Mesendoderm (in vitro differentiated cells): ENCODE data around the gene ATP8B2. TPM values are rescaled to one million over a fixed set of nuclear protein-coding genes. Genes with fewer than 3 reads are reported as not detected.
A peak's percentile ranks its signal among the peaks of the same experiment; 100 is the strongest.
"Not testable (repeated sequence)": the region's sequence is repeated elsewhere in the genome, so short reads cannot be mapped to it uniquely, and the experiment has no call there.

Source experiments
- DNase-seq: peaks from one replicate; pipeline ENCODE4 v3.0.0; 2013
- H2AK5ac ChIP-seq: 2 replicates; pipeline ENCODE4 v1.6.1; 2013; ENCODE audit warnings: low read length, inconsistent platforms
- H2BK120ac ChIP-seq: 2 replicates; pipeline ENCODE4 v1.6.1; 2013; ENCODE audit warnings: low read depth, mild to moderate bottlenecking, low read length, moderate library complexity, mixed read lengths
- H2BK15ac ChIP-seq: replicated peaks from 2 replicates; pipeline ENCODE4 v1.6.1; 2013; ENCODE audit warnings: low read depth, mild to moderate bottlenecking, moderate library complexity
- H2BK5ac ChIP-seq: 2 replicates; pipeline ENCODE4 v1.6.1; 2013; ENCODE audit warnings: low read length, inconsistent platforms
- H3K18ac ChIP-seq: 2 replicates; pipeline ENCODE4 v1.6.1; 2013; ENCODE audit warnings: mild to moderate bottlenecking, low read length, mixed read lengths
- H3K23ac ChIP-seq: one replicate; pipeline ENCODE4 v1.6.1; 2013; ENCODE audit warnings: low read length
- H3K27ac ChIP-seq: 2 replicates; pipeline ENCODE4 v1.5.1; 2013; ENCODE audit warnings: low read depth, mild to moderate bottlenecking, inconsistent platforms, low read length, moderate library complexity
- H3K27me3 ChIP-seq: 2 replicates; pipeline ENCODE4 v1.6.1; 2013; ENCODE audit warnings: low read length, control low read depth, mild to moderate bottlenecking, inconsistent platforms; ENCODE audit not compliant: insufficient read depth, poor library complexity
- H3K36me3 ChIP-seq: 2 replicates; pipeline ENCODE4 v1.6.1; 2013; ENCODE audit warnings: low read length, inconsistent platforms; ENCODE audit not compliant: control insufficient read depth, insufficient read depth
- H3K4ac ChIP-seq: one replicate; pipeline ENCODE4 v1.6.1; 2013; ENCODE audit warnings: low read depth, mild to moderate bottlenecking, low read length, moderate library complexity
- H3K4me1 ChIP-seq: 2 replicates; pipeline ENCODE4 v1.6.1; 2013; ENCODE audit warnings: low read depth, low read length, inconsistent platforms; ENCODE audit not compliant: control insufficient read depth
- H3K4me2 ChIP-seq: 2 replicates; pipeline ENCODE4 v1.6.1; 2013; ENCODE audit warnings: low read length
- H3K4me3 ChIP-seq: 2 replicates; pipeline ENCODE4 v1.5.1; 2013; ENCODE audit warnings: mild to moderate bottlenecking, low read length
- H3K56ac ChIP-seq: one replicate; pipeline ENCODE4 v1.6.1; 2013; ENCODE audit warnings: low read length
- H3K79me1 ChIP-seq: 2 replicates; pipeline ENCODE4 v1.6.1; 2013; ENCODE audit warnings: low read length, inconsistent platforms
- H3K79me2 ChIP-seq: 2 replicates; pipeline ENCODE4 v1.6.1; 2013; ENCODE audit warnings: mild to moderate bottlenecking, low read length; ENCODE audit not compliant: control insufficient read depth, insufficient read depth
- H3K9ac ChIP-seq: 2 replicates; pipeline ENCODE4 v1.6.1; 2013; ENCODE audit warnings: low read length, inconsistent platforms
- H4K5ac ChIP-seq: one replicate; pipeline ENCODE4 v1.6.1; 2013; ENCODE audit warnings: low read length
- H4K8ac ChIP-seq: one replicate; pipeline ENCODE4 v1.6.1; 2013; ENCODE audit warnings: low read depth, mild to moderate bottlenecking, control low read depth, low read length, moderate library complexity
- WGBS: extraction: QIAGEN DNeasy Blood & Tissue Kit; methylation state at CpG from one replicate; pipeline ENCODE4 v1.1.7; 2013; ENCODE audit warnings: low lambda C conversion rate, missing lambda C conversion rate; ENCODE audit not compliant: insufficient coverage; ENCODE audit errors: extremely low coverage; 5-methylcytosine and 5-hydroxymethylcytosine counted together
- polyA plus RNA-seq, 2 experiments: library from polyadenylated mRNA; stranded (reverse); fragments of 200-250 nt; gene quantifications; one replicate each; pipeline ENCODE4 v1.2.3, GENCODE V29; 2013

Gene ATP8B2, protein sequence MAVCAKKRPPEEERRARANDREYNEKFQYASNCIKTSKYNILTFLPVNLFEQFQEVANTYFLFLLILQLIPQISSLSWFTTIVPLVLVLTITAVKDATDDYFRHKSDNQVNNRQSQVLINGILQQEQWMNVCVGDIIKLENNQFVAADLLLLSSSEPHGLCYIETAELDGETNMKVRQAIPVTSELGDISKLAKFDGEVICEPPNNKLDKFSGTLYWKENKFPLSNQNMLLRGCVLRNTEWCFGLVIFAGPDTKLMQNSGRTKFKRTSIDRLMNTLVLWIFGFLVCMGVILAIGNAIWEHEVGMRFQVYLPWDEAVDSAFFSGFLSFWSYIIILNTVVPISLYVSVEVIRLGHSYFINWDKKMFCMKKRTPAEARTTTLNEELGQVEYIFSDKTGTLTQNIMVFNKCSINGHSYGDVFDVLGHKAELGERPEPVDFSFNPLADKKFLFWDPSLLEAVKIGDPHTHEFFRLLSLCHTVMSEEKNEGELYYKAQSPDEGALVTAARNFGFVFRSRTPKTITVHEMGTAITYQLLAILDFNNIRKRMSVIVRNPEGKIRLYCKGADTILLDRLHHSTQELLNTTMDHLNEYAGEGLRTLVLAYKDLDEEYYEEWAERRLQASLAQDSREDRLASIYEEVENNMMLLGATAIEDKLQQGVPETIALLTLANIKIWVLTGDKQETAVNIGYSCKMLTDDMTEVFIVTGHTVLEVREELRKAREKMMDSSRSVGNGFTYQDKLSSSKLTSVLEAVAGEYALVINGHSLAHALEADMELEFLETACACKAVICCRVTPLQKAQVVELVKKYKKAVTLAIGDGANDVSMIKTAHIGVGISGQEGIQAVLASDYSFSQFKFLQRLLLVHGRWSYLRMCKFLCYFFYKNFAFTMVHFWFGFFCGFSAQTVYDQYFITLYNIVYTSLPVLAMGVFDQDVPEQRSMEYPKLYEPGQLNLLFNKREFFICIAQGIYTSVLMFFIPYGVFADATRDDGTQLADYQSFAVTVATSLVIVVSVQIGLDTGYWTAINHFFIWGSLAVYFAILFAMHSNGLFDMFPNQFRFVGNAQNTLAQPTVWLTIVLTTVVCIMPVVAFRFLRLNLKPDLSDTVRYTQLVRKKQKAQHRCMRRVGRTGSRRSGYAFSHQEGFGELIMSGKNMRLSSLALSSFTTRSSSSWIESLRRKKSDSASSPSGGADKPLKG
- polyA plus RNA-seq (2013, experiment 1 of 2): 22.7 TPM
- polyA plus RNA-seq (2013, experiment 2 of 2): 23.2 TPM

DNA sequence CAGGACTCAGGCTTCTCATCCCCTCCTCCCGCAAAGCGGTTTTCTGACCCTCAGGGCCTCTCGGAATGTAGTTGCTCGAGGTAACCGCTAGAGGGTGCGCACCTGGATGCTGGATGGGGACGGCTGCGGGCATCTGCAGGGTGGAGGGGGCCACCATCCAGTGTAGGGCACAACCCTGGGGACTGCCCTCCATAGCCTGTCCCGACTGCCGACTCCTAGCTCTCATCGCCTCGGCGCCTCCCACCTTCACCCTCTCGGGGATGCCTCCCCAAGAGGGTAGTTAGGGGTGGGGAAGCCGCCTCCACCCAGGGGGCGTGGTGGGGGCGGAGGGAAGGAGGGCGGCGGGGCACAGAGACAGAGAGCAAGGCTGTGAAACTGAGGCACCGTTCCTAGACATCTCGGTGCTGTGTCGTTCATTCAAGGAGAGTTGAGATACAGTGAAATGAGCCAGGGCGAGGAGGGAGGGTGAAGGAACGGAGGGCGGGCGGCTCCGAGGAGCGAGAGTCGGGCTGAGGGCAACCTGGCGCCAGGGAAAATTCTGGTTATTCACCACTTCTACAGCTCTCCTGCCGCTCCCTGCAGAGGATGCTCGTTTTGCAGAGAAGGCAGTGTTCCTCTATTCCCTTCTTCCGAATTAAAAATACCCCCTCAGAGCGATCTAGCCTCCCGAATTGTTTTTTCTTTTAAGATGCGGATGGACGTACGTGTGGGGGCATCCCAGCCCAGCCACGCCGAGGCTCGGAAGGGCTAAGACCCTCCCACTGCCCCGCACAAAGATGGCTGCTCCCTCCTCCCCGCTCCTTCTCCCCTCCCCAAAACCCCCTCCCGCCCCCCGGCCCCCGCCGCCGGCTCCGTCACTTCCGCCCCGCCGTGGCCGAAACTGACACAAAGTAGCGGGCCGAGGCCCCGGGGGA lies at the start of gene ATP8B2:
TSS of gene ATP8B2 (plus strand) at position 857 of the 914 bp plus-strand sequence. CDS start 2,617 bp downstream, outside the sequence.
- Histone ChIP-seq H3K27ac (peak within 1 kb of the TSS; percentile 20), H3K36me3 (no peaks in the 10 kb centered on the region), H3K4me1 (peaks cover 16% of the 10 kb centered on the region), H3K79me2 (peaks cover 3% of the 10 kb centered on the region), H2BK15ac (no peak within 1 kb of the TSS), H2AK5ac (no peak within 1 kb of the TSS), H4K8ac (no peak within 1 kb of the TSS), H3K4me3 (peak within 1 kb of the TSS; percentile 79), H3K4ac (no peak within 1 kb of the TSS), H3K27me3 (no peaks in the 10 kb centered on the region), H3K23ac (no peak within 1 kb of the TSS), H2BK5ac (no peak within 1 kb of the TSS), H3K18ac (peak within 1 kb of the TSS; percentile 55), H3K9ac (peak within 1 kb of the TSS; percentile 89), H3K79me1 (peaks cover 8% of the 10 kb centered on the region), H4K5ac (no peak within 1 kb of the TSS), H2BK120ac (no peak within 1 kb of the TSS), H3K56ac (peak within 1 kb of the TSS; percentile 94), H3K4me2 (peak within 1 kb of the TSS; percentile 99)
- no CpG with 5 or more reads among the region's 56 CpGs for WGBS
- peak; percentile 91 for DNase-seq

DNA sequence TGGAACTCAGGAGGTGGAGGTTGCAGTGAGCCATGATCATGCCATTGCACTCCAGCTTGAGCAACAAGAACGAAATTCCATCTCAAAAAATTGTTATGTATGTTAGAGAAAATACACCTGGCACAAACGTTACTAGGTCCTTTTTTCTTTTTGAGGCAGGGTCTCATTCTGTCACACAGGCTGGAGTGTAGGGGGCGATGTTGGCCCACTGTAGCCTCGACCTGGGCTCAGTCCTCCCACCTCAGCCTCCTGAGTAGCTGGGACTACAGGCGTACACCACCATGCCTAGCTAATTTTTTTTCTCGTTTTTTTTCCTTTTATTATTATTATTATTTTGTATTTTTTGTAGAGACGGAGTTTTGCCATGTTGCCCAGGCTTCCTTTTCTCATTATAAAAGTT lies 48.5 kb upstream of the ATP8B2 start:
- no peak overlapping the region for H2BK15ac ChIP-seq
- H3K79me2 ChIP-seq: peaks cover 7% of the 10 kb centered on the region
- H2BK120ac ChIP-seq: no peak overlapping the region
- no peak overlapping the region for H3K4me2 ChIP-seq
- no peak overlapping the region for H3K4me3 ChIP-seq
- no peak overlapping the region for H3K4ac ChIP-seq
- H3K27ac ChIP-seq: no peak overlapping the region
- H4K5ac ChIP-seq: no peak overlapping the region
- H4K8ac ChIP-seq: no peak overlapping the region
- H3K27me3 ChIP-seq: no peaks in the 10 kb centered on the region
- no peaks in the 10 kb centered on the region for H3K4me1 ChIP-seq
- WGBS: no CpG with 5 or more reads among the region's 7 CpGs
- no peak overlapping the region for H3K56ac ChIP-seq
- H3K79me1 ChIP-seq: peaks cover 7% of the 10 kb centered on the region
- peaks cover 3% of the 10 kb centered on the region for H3K36me3 ChIP-seq
- DNase-seq: peak; percentile 34
- H3K23ac ChIP-seq: no peak overlapping the region
- no peak overlapping the region for H2BK5ac ChIP-seq
- no peak overlapping the region for H3K18ac ChIP-seq
- no peak overlapping the region for H3K9ac ChIP-seq
- no peak overlapping the region for H2AK5ac ChIP-seq

DNA sequence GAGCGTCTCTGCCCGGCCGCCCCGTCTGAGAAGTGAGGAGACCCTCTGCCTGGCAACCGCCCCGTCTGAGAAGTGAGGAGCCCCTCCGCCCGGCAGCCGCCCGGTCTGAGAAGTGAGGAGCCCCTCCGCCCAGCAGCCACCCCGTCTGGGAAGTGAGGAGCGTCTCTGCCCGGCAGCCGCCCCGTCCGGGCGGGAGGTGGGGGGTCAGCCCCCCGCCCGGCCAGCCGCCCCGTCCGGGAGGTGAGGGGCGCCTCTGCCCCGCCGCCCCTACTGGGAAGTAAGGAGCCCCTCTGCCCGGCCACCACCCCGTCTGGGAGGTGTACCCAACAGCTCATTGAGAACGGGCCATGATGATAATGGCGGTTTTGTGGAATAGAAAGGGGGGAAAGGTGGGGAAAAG lies 37.7 kb upstream of the ATP8B2 start:
- H3K23ac ChIP-seq, H3K4me2 ChIP-seq, H3K27ac ChIP-seq, H4K5ac ChIP-seq, H3K4ac ChIP-seq, H3K9ac ChIP-seq, H4K8ac ChIP-seq, H2AK5ac ChIP-seq, H3K18ac ChIP-seq, H3K56ac ChIP-seq, H3K36me3 ChIP-seq, DNase-seq, H2BK5ac ChIP-seq, H3K27me3 ChIP-seq, H2BK120ac ChIP-seq, H3K4me3 ChIP-seq, H2BK15ac ChIP-seq, H3K79me2 ChIP-seq, H3K79me1 ChIP-seq, H3K4me1 ChIP-seq: not testable (repeated sequence)
- WGBS: no CpG with 5 or more reads among the region's 30 CpGs

DNA sequence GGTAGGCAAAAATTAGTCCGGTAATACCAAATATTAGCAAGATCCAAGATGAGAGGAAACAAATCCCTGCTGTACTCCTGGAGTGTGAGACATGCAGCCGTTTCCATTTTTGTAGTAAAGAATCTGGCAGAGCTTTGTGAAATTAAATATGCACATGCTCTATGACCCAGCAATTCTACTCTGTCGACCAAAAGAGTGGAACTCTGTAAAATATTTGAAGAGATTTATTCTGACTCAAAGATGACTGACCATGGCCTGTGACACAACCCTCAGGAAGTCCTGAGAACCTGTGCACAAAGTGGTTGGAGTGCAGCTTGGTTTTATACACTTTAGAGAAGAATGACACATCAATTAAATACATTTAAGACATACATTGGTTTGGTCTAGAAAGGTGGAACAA lies 36.7 kb upstream of the ATP8B2 start:
- WGBS: no CpG with 5 or more reads among the region's 3 CpGs
- H2BK15ac ChIP-seq: no peak overlapping the region
- no peak for DNase-seq
- H3K9ac ChIP-seq: no peak overlapping the region
- H3K36me3 ChIP-seq: no peaks in the 10 kb centered on the region
- H3K79me1 ChIP-seq: no peaks in the 10 kb centered on the region
- H3K4me3 ChIP-seq: no peak overlapping the region
- no peaks in the 10 kb centered on the region for H3K4me1 ChIP-seq
- no peaks in the 10 kb centered on the region for H3K27me3 ChIP-seq
- H2BK5ac ChIP-seq: no peak overlapping the region
- H3K79me2 ChIP-seq: no peaks in the 10 kb centered on the region
- no peak overlapping the region for H4K8ac ChIP-seq
- no peak overlapping the region for H2AK5ac ChIP-seq
- H4K5ac ChIP-seq: no peak overlapping the region
- no peak overlapping the region for H3K56ac ChIP-seq
- no peak overlapping the region for H3K4ac ChIP-seq
- no peak overlapping the region for H2BK120ac ChIP-seq
- no peak overlapping the region for H3K18ac ChIP-seq
- no peak overlapping the region for H3K27ac ChIP-seq
- no peak overlapping the region for H3K4me2 ChIP-seq
- no peak overlapping the region for H3K23ac ChIP-seq

DNA sequence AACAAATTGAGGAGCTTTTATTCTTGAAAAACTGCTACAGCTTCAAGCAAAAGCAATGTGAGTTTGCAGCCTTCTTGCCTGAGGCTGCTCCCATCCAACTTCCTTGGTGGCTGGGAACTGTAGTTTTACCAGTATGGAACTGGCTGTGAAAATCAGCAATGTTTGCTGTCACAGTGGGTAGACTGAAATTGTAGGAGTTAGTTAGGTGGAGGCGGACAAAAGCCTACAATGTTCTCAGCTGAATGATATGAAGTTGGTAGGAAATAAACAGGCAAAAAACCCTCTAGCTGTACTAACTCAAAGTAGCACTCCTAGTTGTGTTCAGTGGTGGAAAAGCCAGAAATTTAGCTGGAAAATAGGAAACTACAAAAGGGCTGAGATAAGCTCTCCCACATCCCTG lies 34.4 kb upstream of the ATP8B2 start:
- peak overlapping the region; percentile 28 for H2BK120ac ChIP-seq
- H3K4me1 ChIP-seq: no peaks in the 10 kb centered on the region
- no peaks in the 10 kb centered on the region for H3K79me1 ChIP-seq
- H3K36me3 ChIP-seq: no peaks in the 10 kb centered on the region
- no peak overlapping the region for H3K4me2 ChIP-seq
- H4K8ac ChIP-seq: no peak overlapping the region
- no CpG with 5 or more reads among the region's 1 CpG for WGBS
- no peak overlapping the region for H3K9ac ChIP-seq
- H3K27ac ChIP-seq: no peak overlapping the region
- H3K4ac ChIP-seq: no peak overlapping the region
- H3K23ac ChIP-seq: no peak overlapping the region
- no peaks in the 10 kb centered on the region for H3K79me2 ChIP-seq
- H2BK5ac ChIP-seq: no peak overlapping the region
- H4K5ac ChIP-seq: no peak overlapping the region
- H3K27me3 ChIP-seq: no peaks in the 10 kb centered on the region
- DNase-seq: no peak
- H2BK15ac ChIP-seq: no peak overlapping the region
- no peak overlapping the region for H3K56ac ChIP-seq
- H3K18ac ChIP-seq: no peak overlapping the region
- H3K4me3 ChIP-seq: no peak overlapping the region
- no peak overlapping the region for H2AK5ac ChIP-seq
